Measurements from ENCODE around the gene ZBTB11. TPM values are rescaled to one million over a fixed set of nuclear protein-coding genes. Genes with fewer than 3 reads are reported as not detected.
"Not testable (repeated sequence)": the region's sequence is repeated elsewhere in the genome, so short reads cannot be mapped to it uniquely, and the experiment has no call there.

Gene ZBTB11
- total RNA-seq, 1 donor from 2014 or later, result 13.0 TPM

DNA sequence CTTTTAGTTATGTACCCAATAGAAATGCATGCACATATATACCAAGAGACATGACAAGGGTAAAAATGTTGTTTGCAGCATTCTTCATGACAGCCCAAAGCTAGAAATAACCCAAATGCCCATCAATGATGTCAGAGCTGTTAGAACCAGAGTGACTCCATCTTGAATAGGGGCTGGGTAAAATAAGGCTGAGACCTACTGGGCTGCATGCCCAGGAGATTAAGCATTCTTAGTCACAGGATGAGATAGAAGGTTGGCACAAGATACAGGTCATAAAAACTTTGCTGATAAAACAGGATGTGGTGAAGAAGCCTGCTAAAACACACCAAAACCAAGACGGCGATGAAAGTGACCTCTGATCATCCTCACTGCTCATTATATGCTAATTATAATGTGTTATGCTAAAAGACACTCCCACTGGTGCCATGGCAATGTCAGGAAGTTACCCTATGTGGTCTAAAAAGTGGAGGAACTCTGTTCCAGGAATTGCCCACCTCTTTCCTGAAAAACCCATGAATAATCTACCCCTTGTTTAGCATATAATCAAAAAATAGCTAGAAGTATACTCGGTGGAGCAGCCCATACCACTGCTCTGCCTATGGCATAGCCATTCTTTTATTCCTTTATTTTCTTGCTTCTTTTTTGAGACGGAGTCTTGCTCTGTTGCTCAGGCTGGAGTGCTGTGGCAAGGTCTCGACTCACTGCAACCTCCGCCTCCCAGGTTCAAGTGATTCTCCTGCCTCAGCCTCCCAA, 32.9 kb downstream of the ZBTB11 start:
- peaks cover 4% of the 10 kb centered on the region for H3K36me3 Mint-ChIP-seq (ENCODE audit: low read depth, unreplicated experiment)

GRCh38 chr3:101643009-101643844, 33.7 kb downstream of the ZBTB11 start:
- peaks cover 5% of the 10 kb centered on the region for H3K4me1 Mint-ChIP-seq (ENCODE audit: unreplicated experiment)
- DNase-seq (ENCODE audit: low spot score), result no peak
- TF ChIP-seq, protein P1, sequence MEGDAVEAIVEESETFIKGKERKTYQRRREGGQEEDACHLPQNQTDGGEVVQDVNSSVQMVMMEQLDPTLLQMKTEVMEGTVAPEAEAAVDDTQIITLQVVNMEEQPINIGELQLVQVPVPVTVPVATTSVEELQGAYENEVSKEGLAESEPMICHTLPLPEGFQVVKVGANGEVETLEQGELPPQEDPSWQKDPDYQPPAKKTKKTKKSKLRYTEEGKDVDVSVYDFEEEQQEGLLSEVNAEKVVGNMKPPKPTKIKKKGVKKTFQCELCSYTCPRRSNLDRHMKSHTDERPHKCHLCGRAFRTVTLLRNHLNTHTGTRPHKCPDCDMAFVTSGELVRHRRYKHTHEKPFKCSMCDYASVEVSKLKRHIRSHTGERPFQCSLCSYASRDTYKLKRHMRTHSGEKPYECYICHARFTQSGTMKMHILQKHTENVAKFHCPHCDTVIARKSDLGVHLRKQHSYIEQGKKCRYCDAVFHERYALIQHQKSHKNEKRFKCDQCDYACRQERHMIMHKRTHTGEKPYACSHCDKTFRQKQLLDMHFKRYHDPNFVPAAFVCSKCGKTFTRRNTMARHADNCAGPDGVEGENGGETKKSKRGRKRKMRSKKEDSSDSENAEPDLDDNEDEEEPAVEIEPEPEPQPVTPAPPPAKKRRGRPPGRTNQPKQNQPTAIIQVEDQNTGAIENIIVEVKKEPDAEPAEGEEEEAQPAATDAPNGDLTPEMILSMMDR (IDR thresholded peaks at IDR 0.05; ENCODE audit: unreplicated experiment), result no peak
- no peaks in the 10 kb centered on the region for H3K36me3 Mint-ChIP-seq (ENCODE audit: low read depth, unreplicated experiment)
- H3K4me3 Mint-ChIP-seq (ENCODE audit: unreplicated experiment), result no peak overlapping the region
- H3K27ac Mint-ChIP-seq (ENCODE audit: unreplicated experiment), result no peak overlapping the region
- H3K27me3 Mint-ChIP-seq (ENCODE audit: unreplicated experiment), result peaks cover 3% of the 10 kb centered on the region
- H3K9me3 Mint-ChIP-seq (ENCODE audit: unreplicated experiment), result no peaks in the 10 kb centered on the region

More for the DNA sequence above, 32.9 kb downstream of the ZBTB11 start:
- Mint-ChIP-seq H3K9me3 (ENCODE audit: unreplicated experiment) (no peaks in the 10 kb centered on the region), H3K4me3 (ENCODE audit: unreplicated experiment) (no peak overlapping the region), H3K4me1 (ENCODE audit: unreplicated experiment) (peaks cover 5% of the 10 kb centered on the region), H3K27ac (ENCODE audit: unreplicated experiment) (no peak overlapping the region), H3K27me3 (ENCODE audit: unreplicated experiment) (peaks cover 3% of the 10 kb centered on the region)
- DNase-seq (ENCODE audit: low spot score), result no peak
- TF ChIP-seq, protein P1 (IDR thresholded peaks at IDR 0.05; ENCODE audit: unreplicated experiment), result no peak

- DNase-seq (ENCODE audit: low spot score), result no peak
- TF ChIP-seq, protein P1 (IDR thresholded peaks at IDR 0.05; ENCODE audit: unreplicated experiment), result no peak
- Mint-ChIP-seq H3K36me3 (ENCODE audit: low read depth, unreplicated experiment) (no peaks in the 10 kb centered on the region), H3K4me1 (ENCODE audit: unreplicated experiment) (peaks cover 5% of the 10 kb centered on the region), H3K27ac (ENCODE audit: unreplicated experiment) (no peak overlapping the region), H3K9me3 (ENCODE audit: unreplicated experiment) (no peaks in the 10 kb centered on the region), H3K4me3 (ENCODE audit: unreplicated experiment) (no peak overlapping the region), H3K27me3 (ENCODE audit: unreplicated experiment) (peaks cover 3% of the 10 kb centered on the region)
Observed at GRCh38 chr3:101642441-101642840, 34.5 kb downstream of the ZBTB11 start.

DNA sequence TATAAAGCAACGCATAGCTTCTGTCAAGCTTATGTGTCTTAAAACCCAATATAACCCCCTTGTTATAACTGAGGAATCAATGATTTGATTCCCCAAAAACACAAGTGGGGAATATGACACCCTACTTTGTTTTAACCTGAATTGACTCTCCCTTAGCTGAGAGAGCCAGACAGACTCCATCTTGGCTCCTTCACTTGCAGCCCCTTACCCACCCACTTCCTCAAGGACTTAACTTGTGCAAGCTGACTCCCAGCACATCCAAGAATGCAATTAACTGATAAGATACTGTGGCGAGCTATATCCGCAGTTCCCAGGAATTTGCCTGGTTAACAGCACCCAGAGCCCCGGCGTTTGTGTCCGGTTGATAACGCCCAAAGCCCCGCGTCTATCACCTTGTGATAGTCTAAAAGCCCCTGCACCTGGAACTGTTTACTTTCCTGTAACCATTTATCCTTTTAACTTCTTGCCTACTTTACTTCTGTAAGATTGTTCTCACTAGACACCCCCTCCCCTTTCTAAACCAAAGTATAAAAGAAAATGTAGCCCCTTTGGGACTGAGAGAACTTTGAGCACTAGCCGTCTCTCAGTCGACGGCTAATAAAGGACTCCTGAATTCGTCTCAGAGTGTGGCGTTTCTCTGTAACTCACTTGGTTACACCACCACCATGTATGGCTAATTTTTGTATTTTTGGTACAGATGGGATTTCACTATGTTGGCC, 35.4 kb downstream of the ZBTB11 start:
- DNase-seq (ENCODE audit: low spot score); H3K4me1 Mint-ChIP-seq (ENCODE audit: unreplicated experiment); H3K27ac Mint-ChIP-seq (ENCODE audit: unreplicated experiment); H3K4me3 Mint-ChIP-seq (ENCODE audit: unreplicated experiment); H3K36me3 Mint-ChIP-seq (ENCODE audit: low read depth, unreplicated experiment); H3K27me3 Mint-ChIP-seq (ENCODE audit: unreplicated experiment); H3K9me3 Mint-ChIP-seq (ENCODE audit: unreplicated experiment): not testable (repeated sequence)

DNA sequence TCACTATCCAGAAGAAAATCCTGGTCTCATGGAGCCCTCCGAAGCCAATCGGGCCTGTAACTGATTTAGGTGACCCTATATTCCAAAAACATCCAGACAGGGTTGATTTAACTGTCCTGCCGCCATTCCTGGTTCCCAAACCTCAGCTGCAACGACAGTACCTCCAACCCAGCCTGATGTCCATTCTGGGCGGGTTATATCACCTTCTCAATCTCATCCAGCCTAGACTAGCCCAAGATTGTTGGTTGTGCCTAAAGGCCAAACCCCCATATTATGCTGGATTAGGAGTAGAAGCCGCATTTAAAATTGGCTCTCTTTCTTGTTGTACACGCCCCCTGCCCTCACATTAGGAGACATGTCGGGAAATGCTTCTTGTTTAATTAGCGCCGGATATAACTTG, 36.7 kb downstream of the ZBTB11 start:
- Mint-ChIP-seq H3K9me3 (ENCODE audit: unreplicated experiment) (no peaks in the 10 kb centered on the region), H3K27ac (ENCODE audit: unreplicated experiment) (no peak overlapping the region), H3K27me3 (ENCODE audit: unreplicated experiment) (peaks cover 8% of the 10 kb centered on the region), H3K4me1 (ENCODE audit: unreplicated experiment) (peaks cover 5% of the 10 kb centered on the region), H3K36me3 (ENCODE audit: low read depth, unreplicated experiment) (no peaks in the 10 kb centered on the region), H3K4me3 (ENCODE audit: unreplicated experiment) (no peak overlapping the region)
- TF ChIP-seq, protein P1 (IDR thresholded peaks at IDR 0.05; ENCODE audit: unreplicated experiment), result no peak
- no peak for DNase-seq (ENCODE audit: low spot score)

Data from endothelial cell (in vitro differentiated cells).